Measurements from ENCODE around the gene WDR27.

The WDR27 gene

DNA sequence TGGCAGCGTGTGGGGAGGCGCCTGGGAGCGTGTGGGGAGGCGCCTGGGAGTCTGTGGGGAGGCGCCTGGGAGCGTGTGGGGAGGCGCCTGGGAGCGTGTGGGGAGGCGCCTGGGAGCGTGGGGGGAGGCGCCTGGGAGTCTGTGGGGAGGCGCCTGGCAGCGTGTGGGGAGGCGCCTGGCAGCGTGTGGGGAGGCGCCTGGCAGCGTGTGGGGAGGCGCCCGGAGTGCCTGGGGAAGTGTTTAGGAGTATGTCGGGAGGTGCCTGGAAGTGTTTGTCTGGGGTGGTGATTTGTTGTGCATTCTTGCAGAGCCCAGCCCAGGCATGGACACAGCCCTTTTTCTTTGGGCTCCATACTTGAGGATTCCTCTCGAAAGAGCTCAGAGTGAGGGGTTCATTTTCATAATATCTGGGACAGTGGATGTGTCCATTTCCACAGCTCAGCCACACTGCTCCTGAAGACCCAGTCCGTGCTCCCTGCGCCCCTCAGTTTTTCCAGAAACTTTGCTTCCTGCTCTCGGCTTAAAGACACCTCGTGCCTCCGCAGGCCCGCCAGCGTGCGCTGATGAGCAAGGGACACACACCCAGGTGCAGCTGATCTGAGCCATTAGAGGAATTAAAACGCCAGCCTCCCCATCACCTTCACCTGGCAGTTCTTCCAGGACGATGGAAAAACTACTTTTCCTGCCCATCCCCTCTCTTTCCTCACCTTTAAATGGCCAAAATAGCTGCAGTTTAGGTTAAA is 276.0 kb downstream of the WDR27 start:
- DNase-seq, result no peak

DNA sequence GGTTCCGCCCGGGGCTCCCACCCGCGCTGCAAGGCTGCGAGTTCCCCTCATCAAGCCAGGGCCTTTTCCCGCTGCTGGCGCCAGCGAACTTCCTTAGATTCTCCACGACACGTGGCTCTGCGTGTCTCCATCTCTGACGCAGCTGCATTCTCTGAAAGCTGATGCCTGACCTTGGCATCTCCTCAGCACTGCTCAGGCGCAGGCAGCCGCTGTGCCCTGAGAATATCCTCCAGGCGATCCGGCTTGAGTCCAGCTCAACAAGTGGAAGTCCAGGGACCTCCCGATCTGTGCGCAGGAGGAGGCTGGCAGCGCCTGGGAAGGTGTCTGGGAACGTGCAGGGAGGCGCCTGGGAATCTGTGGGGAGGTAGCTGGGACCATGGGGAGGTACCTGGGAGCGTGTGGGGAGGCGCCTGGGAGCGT is 277.0 kb downstream of the WDR27 start:
- DNase-seq, result no peak

DNA sequence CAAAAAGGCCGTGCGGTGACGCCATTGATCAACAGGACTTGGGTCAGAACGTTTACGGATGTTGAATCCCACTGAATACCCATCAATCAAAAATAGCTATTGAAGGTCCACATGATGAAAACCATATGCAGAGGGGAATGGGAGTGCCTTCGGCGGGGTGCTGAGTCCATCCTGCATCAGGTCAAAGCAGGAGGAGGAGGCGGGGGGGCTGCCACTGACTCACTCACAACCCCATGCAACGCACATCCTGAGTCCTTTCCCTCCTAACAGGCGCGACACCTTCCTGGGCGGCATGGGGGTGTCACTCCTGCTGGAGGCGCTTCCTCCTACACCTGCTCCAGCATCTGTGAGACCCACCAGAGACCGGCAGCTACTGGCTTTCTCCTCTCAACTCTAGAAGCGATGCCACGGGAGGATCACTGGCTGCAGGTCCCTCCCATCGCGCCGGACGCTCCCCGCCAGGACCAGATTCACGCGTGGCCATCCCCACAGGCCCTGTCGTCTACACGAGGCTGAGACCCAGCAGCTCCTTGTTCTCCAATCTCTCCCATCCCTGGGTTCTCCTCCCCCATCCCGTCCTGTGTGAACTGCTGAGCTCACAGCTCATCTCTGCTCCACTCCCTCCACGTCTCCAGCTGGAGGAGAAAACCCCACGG is 277.6 kb downstream of the WDR27 start:
- no peak for DNase-seq

DNA sequence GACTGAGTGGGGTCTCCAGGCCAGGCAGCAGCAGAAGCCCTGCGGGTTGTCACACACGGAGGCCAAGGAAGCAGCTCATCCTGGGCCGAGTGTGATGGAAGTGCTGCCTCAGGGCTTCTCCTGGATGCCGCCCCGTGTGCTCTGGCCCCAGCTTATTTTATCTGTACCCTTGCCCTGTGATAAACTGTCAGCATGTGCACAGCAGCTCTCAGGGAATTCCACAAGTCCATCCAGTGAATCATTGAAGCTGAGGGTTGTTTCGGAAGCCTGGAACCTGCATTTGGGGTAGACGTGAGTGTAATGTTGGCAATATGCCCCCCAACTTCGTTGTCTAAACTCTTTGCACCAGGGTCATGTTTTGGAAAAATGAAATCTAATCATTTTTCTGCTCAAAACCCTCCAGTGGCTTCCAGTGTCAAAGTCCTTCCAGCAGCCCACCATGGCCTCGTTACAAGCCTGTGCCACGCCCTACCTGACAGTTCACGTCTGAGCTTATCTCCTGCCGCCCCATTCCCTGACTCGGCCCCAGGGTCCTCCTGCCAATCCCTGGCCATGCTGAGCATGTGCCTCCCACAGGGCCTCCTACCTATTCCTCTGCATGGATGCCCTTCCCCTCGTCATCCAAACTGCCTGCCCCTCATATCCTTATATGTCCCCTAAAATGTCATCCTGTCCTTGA is 280.1 kb downstream of the WDR27 start:
- no peak for DNase-seq

DNA sequence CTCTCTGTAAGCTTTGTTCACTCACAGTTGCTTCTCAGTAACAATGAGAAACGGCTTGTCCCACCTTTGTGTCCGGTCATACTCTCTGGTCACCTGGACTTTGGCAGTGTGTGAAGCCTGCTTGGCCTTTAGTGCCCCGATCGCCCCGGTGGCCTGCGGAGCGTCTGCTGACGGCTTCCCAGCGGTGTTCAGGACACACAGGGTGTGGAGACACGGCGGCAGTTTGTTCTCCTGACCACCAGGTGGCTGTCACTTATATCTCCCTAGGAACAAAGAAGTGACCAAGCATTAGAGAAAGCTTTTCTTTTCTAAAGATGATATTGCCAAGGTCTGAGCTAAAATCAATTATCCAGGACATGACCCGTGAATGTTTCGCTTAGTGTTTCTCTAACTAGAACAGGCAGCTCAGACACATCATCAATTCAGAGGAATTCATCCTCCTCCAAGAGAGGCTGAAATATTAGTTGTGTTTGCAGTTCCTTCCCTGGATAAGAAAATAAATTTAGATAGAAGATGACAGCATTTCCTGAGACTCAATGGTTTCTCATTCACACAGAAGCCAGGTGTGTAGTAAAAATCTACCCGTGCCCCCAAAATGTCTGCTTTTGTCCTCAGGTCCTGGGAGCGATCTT is 280.8 kb downstream of the WDR27 start:
- no peak for DNase-seq

DNA sequence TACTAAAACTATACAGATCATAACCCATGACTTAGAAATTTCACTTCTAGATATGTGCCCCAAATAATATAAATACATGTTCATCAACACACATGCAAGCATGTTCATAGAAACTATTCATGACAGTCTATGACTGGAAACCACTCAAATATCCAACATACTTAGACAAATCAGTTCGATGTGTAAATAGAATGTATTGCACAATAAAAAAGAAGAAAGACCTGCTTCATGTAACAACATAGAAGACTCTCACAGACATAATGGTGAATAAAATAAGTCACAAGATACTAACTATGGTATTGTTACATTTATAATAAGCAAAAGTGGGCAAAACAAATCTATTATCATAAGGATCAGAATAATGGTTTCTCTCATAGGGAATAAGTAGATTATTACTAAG is 284.7 kb downstream of the WDR27 start:
- DNase-seq, result no peak

DNA sequence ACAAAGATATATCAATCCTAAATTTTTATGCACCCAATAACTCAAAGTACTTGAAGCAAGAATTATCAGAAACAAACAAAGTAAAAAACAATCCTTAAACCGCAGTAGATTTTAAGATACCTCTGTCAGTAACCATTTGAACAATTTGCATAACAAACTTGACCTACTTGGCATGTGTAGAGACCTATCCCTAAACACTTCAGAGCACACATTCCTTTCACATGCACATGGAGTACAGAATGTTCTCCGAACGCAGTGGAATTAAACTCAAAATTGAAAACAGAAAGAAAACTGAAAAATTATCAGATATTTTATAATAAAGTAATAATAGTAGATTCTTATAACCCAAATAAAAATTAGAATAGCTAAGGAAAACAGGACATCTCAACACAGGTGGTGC is 285.6 kb downstream of the WDR27 start:
- no peak for DNase-seq

DNA sequence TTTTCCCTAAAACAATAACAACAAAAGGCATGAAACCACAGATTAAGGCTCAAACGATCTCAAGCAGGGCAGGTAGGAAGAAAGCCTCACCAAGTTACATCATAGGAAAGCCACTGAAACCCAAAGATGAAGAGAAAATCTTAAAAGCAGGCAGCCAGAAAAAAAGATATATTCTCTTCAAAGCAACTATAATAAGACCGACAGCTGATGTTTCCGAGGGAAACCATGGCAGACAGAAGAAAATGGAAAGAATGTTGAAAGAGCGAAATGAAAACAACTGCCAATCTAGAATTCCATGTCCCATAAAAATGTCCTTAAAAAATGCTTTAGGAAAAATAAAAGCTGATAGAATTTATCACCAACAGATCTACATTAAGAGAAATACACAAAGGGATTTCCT is 286.6 kb downstream of the WDR27 start:
- no peak for DNase-seq

DNA sequence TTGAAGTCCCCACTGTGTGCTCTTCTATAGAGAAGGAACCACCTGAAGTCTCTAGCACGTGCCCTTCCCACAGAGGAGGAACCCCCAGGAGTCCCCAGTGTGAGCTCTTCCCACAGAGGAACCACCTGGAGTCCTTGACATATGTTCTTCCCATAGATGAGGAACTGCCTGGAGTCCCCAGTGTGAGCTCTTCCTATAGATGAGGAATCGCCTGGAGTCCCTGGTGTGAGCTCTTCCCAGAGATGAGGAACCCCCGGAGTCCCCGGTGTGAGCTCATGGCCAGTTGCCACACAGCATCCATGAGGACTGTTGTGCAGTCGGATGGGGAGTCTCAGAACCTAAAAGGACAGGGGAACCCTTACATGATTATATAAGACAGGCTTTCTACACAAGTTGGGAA is 290.1 kb downstream of the WDR27 start:
- no peak for DNase-seq

DNA sequence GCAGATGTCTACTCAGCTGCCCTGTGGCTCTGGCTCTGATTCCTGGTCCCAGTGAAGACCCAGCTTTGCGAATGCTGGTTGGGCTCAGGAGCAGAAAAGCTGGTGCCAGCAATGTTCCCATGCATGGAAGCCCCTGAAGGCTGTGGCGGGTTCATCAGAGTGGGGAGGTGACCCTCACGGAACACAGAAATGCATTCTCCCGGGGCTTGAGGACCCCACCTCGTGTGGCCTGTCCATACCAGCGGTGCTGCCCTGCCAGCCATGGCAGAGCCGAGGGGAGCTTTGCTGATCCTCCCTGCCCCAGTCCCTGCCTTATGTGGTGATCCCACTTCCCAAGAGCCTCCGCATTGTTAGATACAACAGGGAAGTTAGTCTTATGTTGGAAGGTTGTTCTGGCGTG is 290.5 kb downstream of the WDR27 start:
- DNase-seq, result no peak

DNA sequence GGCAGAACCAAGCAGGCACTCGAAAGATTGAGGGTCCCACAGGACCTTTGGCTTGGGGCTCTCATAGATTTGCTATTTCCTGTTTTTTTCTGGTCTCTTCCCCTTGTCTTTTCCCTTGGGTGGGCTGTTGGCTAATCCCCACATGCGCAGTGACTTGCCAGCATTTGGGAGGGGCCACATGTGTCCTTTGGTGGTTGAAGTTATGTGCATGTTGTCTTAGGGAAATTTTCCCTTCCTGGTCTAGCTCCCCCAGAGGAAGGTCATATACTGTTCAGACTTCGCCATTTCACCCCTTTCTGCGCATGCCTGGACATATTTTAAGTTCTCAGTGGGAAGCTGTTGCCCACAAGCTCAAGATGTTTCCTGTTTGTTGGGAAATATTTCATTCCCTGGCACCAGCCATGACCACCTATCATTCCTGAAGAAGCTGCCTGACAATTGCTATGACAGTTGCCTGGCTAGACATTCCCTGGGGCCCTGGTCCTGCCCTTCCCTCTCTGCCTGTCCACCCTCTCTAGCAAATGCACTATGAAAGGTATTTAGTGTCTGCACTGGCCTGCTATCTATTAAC is 292.0 kb downstream of the WDR27 start:
- no peak for DNase-seq

DNA sequence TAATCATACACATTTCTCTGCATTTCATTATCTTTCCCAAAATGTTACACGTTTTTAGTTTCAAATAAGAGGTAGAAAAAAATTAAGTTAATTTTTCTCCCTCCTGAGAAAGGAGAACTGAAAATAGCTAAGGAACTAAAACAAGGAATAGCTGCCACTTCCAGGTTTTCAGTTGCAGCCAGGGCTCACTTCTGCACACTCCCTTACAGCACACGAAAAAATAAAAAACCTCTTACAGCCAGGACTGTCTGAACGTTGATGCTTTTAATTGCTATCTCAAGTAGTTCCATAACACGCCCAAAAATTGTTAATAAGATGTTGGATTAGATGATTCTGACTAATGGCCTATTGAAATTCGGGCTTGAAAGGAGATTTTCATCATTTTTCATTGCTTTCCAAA is 294.5 kb downstream of the WDR27 start:
- no peak for DNase-seq
